GM23338 (cell line): ENCODE data around the gene ABCA1.

Experiments used
- POLR2AphosphoS5 ChIP-seq: IDR thresholded peaks from 2 replicates; pipeline ENCODE4 v1.6.1; 2016; ENCODE audit warnings: antibody characterized with exemption, low read depth
- STAT1 ChIP-seq: IDR thresholded peaks from one replicate; pipeline ENCODE4 v1.6.1; 2016; ENCODE audit warnings: antibody characterized with exemption; ENCODE audit not compliant: unreplicated experiment
- TF ChIP-seq, protein P1 (sequence below), 2 experiments: fragments of 200-600 bp in 1 of 2; sonication (generic) in 1 of 2; conservative IDR thresholded peaks; 2 replicates each; pipeline versions ENCODE4 v1.5.1 to v1.6.1; 2016 to 2017; ENCODE audit warnings: antibody characterized with exemption in 2 of 2, low read depth in 2 of 2, mild to moderate bottlenecking in 2 of 2, moderate library complexity in 1 of 2
- TF ChIP-seq, protein P2 (sequence below): IDR thresholded peaks from one replicate; pipeline ENCODE4 v1.6.1; 2018; ENCODE audit warnings: antibody characterized with exemption; ENCODE audit not compliant: unreplicated experiment

DNA sequence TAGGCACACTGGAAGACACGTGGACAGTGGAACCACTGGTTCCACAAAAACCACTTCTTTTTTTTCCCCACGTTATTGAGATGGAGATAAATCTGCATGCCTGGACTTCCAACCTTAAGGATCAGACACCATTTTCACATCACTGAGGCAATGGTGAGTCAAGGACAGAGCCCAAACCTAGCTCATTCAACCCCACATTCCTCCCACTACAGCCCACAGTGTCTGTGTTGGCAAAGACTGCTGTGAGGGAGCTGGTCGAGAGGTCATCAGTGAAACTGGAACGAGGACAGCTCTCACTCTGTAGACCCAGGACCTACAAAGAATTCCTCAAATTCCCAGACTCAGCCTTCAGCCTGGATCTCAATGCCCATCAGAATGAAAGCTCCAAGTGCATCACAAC is 74.8 kb downstream of the ABCA1 start:
- TF ChIP-seq, protein P1, sequence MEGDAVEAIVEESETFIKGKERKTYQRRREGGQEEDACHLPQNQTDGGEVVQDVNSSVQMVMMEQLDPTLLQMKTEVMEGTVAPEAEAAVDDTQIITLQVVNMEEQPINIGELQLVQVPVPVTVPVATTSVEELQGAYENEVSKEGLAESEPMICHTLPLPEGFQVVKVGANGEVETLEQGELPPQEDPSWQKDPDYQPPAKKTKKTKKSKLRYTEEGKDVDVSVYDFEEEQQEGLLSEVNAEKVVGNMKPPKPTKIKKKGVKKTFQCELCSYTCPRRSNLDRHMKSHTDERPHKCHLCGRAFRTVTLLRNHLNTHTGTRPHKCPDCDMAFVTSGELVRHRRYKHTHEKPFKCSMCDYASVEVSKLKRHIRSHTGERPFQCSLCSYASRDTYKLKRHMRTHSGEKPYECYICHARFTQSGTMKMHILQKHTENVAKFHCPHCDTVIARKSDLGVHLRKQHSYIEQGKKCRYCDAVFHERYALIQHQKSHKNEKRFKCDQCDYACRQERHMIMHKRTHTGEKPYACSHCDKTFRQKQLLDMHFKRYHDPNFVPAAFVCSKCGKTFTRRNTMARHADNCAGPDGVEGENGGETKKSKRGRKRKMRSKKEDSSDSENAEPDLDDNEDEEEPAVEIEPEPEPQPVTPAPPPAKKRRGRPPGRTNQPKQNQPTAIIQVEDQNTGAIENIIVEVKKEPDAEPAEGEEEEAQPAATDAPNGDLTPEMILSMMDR (conservative IDR thresholded peaks at IDR 0.05; ENCODE audit: low read depth in 2 of 2), result no peak
- TF ChIP-seq POLR2AphosphoS5 (no peak), STAT1 (no peak)
- TF ChIP-seq, protein P2, sequence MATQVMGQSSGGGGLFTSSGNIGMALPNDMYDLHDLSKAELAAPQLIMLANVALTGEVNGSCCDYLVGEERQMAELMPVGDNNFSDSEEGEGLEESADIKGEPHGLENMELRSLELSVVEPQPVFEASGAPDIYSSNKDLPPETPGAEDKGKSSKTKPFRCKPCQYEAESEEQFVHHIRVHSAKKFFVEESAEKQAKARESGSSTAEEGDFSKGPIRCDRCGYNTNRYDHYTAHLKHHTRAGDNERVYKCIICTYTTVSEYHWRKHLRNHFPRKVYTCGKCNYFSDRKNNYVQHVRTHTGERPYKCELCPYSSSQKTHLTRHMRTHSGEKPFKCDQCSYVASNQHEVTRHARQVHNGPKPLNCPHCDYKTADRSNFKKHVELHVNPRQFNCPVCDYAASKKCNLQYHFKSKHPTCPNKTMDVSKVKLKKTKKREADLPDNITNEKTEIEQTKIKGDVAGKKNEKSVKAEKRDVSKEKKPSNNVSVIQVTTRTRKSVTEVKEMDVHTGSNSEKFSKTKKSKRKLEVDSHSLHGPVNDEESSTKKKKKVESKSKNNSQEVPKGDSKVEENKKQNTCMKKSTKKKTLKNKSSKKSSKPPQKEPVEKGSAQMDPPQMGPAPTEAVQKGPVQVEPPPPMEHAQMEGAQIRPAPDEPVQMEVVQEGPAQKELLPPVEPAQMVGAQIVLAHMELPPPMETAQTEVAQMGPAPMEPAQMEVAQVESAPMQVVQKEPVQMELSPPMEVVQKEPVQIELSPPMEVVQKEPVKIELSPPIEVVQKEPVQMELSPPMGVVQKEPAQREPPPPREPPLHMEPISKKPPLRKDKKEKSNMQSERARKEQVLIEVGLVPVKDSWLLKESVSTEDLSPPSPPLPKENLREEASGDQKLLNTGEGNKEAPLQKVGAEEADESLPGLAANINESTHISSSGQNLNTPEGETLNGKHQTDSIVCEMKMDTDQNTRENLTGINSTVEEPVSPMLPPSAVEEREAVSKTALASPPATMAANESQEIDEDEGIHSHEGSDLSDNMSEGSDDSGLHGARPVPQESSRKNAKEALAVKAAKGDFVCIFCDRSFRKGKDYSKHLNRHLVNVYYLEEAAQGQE, result no peak
